GM12878 (cell line): ENCODE data around the gene R3HDM2. TPM values are rescaled to one million over a fixed set of nuclear protein-coding genes. Genes with fewer than 3 reads are reported as not detected.

Source experiments
- ATAC-seq: fragments of 200-7000 bp; cut with Tn5 transposase; 3 replicates; pipeline ENCODE4 v1.9.1; 2020; ENCODE audit warnings: mild to moderate bottlenecking, moderate library complexity
- BruUV-seq: library from RNA; stranded (reverse); fragments of 400-500 nt; replicated peaks from 2 replicates; lab custom pipeline; 2021; lab: Mats Ljungman, UMichigan
- CTCF ChIA-PET: fragments of 300-600 bp; sonication (Branson Sonifier 250); formaldehyde crosslinking; extraction: SDS; loops from one replicate; lab custom pipeline; 2021; ENCODE audit warnings: inconsistent platforms; lab: Yijun Ruan, JAX
- POLR2A ChIA-PET: fragments of 350-600 bp; formaldehyde crosslinking; extraction: SDS; loops from one replicate; lab custom pipeline; 2021; ENCODE audit warnings: inconsistent platforms; lab: Charles Lee
- RAD21 ChIA-PET: fragments of 300-600 bp; sonication (Branson Sonifier 250); formaldehyde crosslinking; loops from one replicate; lab custom pipeline; 2023; ENCODE audit warnings: antibody characterized with exemption; ENCODE audit not compliant: unreplicated experiment; lab: Charles Lee
- SMC1A ChIA-PET: fragments of 300-600 bp; sonication (Branson Sonifier 250); formaldehyde crosslinking; loops from one replicate; lab custom pipeline; 2023; ENCODE audit not compliant: unreplicated experiment, uncharacterized antibody; lab: Charles Lee
- DNase-seq: peaks from one replicate; pipeline ENCODE4 v3.0.0-alpha.2; 2011; ENCODE audit warnings: low read depth, low spot score
- FAIRE-seq: peaks from 3 replicates; lab custom pipeline; 2011; peaks lifted over from hg19 to GRCh38; lab: Jason Lieb, UNC
- H2AFZ ChIP-seq: 2 replicates; pipeline ENCODE4 v1.6.0; 2011; ENCODE audit warnings: low read depth, low read length, control low read depth; ENCODE audit not compliant: control insufficient read depth
- H3K27ac ChIP-seq: 2 replicates; pipeline ENCODE4 v1.5.1; 2011; ENCODE audit warnings: control low read depth; ENCODE audit not compliant: control insufficient read depth, insufficient read depth
- H3K27me3 ChIP-seq, 2 experiments: replicated peaks in 1 of 2; 2 replicates each; pipeline versions ENCODE4 v1.6.0 to v1.6.1; 2011; ENCODE audit warnings: low read length in 1 of 2; ENCODE audit not compliant: control insufficient read depth in 2 of 2, insufficient read depth in 2 of 2
- H3K36me3 ChIP-seq, 2 experiments: 2 replicates each; pipeline ENCODE4 v1.5.1; 2011; ENCODE audit warnings: low read length in 1 of 2; ENCODE audit not compliant: control insufficient read depth in 2 of 2, insufficient read depth in 2 of 2
- H3K4me1 ChIP-seq: 2 replicates; pipeline ENCODE4 v1.6.1; 2011; ENCODE audit warnings: mild to moderate bottlenecking, low read length, moderate library complexity, mixed read lengths; ENCODE audit not compliant: control insufficient read depth, insufficient read depth
- H3K4me2 ChIP-seq: 2 replicates; pipeline ENCODE4 v1.6.0; 2011; ENCODE audit warnings: control low read depth; ENCODE audit not compliant: control insufficient read depth, insufficient read depth
- H3K4me3 ChIP-seq: fragments of 200-600 bp; sonication (generic); 2 replicates; pipeline ENCODE4 v1.5.1; 2016
- H3K79me2 ChIP-seq: 2 replicates; pipeline ENCODE4 v1.6.0; 2011; ENCODE audit warnings: low read length; ENCODE audit not compliant: control insufficient read depth, insufficient read depth
- H3K9ac ChIP-seq: 2 replicates; pipeline ENCODE4 v1.8.0; 2011; ENCODE audit warnings: low read length, control low read depth, mixed read lengths; ENCODE audit not compliant: control insufficient read depth, insufficient read depth
- H3K9me3 ChIP-seq: replicated peaks from 3 replicates; pipeline ENCODE4 v1.5.1; 2011; ENCODE audit warnings: mild to moderate bottlenecking, low read length; ENCODE audit not compliant: control insufficient read depth, insufficient read depth
- H4K20me1 ChIP-seq: 2 replicates; pipeline ENCODE4 v1.6.0; 2011; ENCODE audit not compliant: control insufficient read depth, insufficient read depth
- TBL1XR1 ChIP-seq: IDR thresholded peaks from 2 replicates; pipeline ENCODE4 v1.6.1; 2012; ENCODE audit warnings: low read depth, low read length, improper control_type of control experiment
- WGBS: methylation state at CpG from one replicate; pipeline ENCODE4 v1.1.6; 2016; ENCODE audit warnings: low lambda C conversion rate; ENCODE audit not compliant: insufficient replicate concordance, insufficient coverage; ENCODE audit errors: missing lambda C conversion rate; 5-methylcytosine and 5-hydroxymethylcytosine counted together
- in situ Hi-C: fragments of 300-500 bp; cut with MboI; formaldehyde crosslinking; loops from 9 replicates; pipeline ENCODE4 v1.14.3; 2018; ENCODE audit warnings: mixed read lengths
- intact Hi-C: fragments of 100-400 bp; cut with micrococcal nuclease; formaldehyde crosslinking; loops from one replicate; pipeline ENCODE4 v1.14.2; 2022; ENCODE audit not compliant: unreplicated experiment
- polyA plus RNA-seq, 11 experiments: library from polyadenylated mRNA; depleted of rRNA in 4 of 11; unstranded in 6 of 11; stranded (reverse) in 5 of 11; fragments of >200 nt; fragmentation: Nextera tagmentation in 4 of 11; fragmentation: Illumina TruSeq in 1 of 11; extraction: Ambion mirVana in 4 of 11; extraction: Trizol in 1 of 11; gene quantifications; 1 replicate in 1 of 11; 2 replicates in 10 of 11; pipeline versions ENCODE4 v1.2.1 to v1.2.3, GENCODE V29; 2011 to 2016; ENCODE audit warnings: inconsistent platforms in 2 of 11, missing spikeins in 2 of 11, low read depth in 1 of 11
- total RNA-seq, 4 experiments: library from RNA; depleted of rRNA in 3 of 4; stranded (reverse); fragments of >200 nt in 3 of 4; fragmentation: Illumina TruSeq in 1 of 4; extraction: Trizol in 1 of 4; gene quantifications; 2 replicates each; pipeline versions ENCODE4 v1.2.1 to v1.2.3, GENCODE V29; 2013 to 2021
- TF ChIP-seq, protein P1 (sequence below): fragments of 450-650 bp; IDR thresholded peaks from 2 replicates; pipeline ENCODE4 v1.6.1; 2017; ENCODE audit warnings: mild to moderate bottlenecking, moderate library complexity
- TF ChIP-seq, protein P2 (sequence below), 3 experiments: IDR thresholded peaks in 2 of 3; conservative IDR thresholded peaks in 1 of 3; 2 replicates each; pipeline ENCODE4 v1.5.1; 2011; ENCODE audit warnings: low read depth in 3 of 3, low read length in 3 of 3, mild to moderate bottlenecking in 3 of 3, control low read depth in 2 of 3, moderate library complexity in 2 of 3, inconsistent platforms in 1 of 3, mixed read lengths in 1 of 3; ENCODE audit not compliant: control insufficient read depth in 2 of 3, insufficient read depth in 1 of 3; ENCODE audit errors: extremely low read depth in 1 of 3
- TF ChIP-seq, protein P3 (sequence below): fragments of 450-650 bp; IDR thresholded peaks from 2 replicates; pipeline ENCODE4 v1.6.1; 2017; ENCODE audit warnings: mild to moderate bottlenecking, low read depth, inconsistent platforms; ENCODE audit not compliant: poor library complexity, severe bottlenecking

Gene R3HDM2
- total and polyA plus RNA-seq, 10 of the 15 experiments (the other 5 are each of a cell fraction or from before 2014, with no cell fraction given), result 4.6 to 26.1 (median 11.2) TPM

DNA sequence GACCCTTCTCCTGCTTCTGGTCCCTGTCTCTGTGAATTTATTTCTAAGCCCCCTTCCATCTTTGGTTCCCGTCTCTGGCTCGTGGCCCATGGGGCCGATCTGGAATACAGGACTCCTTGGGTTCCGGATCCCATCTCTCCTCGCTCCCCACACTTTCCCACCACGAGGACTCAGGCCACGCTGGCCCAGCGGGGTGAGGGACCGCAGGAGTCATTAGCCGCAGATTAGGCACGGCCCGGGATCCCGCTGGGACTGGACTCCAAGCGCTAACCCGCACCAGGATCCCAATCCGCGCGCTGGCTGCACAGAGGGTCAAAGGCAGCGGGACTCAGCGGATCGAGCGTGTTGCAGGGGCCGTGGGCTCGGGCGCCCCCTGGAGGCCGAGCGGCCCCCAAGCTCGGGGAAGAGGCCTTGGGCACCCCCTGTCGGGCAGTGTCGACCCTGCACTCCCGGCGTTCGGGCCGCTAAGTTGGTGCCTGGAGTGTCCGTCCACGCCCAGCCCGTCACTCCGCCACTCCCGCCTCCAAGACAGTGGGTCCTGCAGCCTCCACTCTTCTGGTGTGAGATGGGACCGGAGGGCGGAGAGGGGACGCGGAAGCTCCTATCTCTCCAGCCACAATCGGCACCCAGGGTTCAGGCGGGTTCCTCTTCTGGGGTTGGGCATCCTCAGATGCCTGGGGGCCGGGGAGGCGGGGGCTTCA lies 191.8 kb downstream of the R3HDM2 start (continued):
- TF ChIP-seq, protein P1, sequence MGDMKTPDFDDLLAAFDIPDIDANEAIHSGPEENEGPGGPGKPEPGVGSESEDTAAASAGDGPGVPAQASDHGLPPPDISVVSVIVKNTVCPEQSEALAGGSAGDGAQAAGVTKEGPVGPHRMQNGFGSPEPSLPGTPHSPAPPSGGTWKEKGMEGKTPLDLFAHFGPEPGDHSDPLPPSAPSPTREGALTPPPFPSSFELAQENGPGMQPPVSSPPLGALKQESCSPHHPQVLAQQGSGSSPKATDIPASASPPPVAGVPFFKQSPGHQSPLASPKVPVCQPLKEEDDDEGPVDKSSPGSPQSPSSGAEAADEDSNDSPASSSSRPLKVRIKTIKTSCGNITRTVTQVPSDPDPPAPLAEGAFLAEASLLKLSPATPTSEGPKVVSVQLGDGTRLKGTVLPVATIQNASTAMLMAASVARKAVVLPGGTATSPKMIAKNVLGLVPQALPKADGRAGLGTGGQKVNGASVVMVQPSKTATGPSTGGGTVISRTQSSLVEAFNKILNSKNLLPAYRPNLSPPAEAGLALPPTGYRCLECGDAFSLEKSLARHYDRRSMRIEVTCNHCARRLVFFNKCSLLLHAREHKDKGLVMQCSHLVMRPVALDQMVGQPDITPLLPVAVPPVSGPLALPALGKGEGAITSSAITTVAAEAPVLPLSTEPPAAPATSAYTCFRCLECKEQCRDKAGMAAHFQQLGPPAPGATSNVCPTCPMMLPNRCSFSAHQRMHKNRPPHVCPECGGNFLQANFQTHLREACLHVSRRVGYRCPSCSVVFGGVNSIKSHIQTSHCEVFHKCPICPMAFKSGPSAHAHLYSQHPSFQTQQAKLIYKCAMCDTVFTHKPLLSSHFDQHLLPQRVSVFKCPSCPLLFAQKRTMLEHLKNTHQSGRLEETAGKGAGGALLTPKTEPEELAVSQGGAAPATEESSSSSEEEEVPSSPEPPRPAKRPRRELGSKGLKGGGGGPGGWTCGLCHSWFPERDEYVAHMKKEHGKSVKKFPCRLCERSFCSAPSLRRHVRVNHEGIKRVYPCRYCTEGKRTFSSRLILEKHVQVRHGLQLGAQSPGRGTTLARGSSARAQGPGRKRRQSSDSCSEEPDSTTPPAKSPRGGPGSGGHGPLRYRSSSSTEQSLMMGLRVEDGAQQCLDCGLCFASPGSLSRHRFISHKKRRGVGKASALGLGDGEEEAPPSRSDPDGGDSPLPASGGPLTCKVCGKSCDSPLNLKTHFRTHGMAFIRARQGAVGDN, result peak; percentile 36
- no peak for TF ChIP-seq TBL1XR1
- TF ChIP-seq, all 136 proteins: peak for 41

DNA sequence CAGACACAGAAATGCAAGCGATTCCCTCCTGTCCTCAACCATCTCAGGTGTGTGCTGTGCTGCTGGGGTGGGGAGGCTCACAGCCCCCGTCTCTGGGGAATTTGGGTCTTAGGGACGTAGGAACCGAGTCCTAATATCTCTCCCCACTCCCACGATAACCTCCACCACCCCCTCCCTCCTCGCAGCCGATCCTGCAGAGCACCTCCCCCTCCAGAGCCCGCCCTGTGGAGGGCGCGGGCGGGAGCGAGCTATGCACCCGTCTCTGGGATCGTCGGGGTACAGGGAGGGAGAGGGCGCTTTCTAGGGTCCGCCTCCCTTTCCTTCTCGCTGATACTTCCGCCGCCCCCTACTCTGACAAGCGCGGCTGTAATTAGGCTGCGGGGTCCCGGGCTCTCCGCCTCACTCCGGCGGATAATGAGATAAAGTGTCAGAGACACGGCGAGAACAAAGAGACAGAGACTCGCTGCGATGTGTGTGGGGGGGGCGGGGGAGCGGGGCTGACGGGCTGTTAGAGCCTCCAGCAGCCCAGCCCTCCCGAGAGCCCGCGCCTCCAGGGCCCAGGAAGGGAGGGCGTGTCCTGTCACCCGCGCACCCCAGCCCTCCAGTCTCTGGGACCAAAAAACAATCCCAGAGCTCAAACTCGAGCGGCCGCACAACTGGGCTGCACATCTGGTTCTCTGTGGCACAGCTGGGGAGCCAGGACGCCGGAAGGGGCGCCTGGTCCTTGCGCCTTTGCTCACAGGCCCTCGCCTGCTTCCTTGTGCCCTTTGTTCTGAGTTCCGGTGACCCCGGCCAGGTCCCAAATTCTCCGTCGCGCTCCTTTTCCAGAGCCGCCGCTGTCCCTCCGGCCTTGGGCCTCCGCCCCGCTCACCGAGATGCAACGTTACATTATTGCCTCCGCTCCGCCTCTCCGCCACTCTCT lies 192.7 kb downstream of the R3HDM2 start:
- FAIRE-seq, result no peak
- Histone ChIP-seq H3K27me3 (peaks cover 5 to 8% of the 10 kb centered on the region in 2 experiments; a peak in 3 of 4 replicates), H3K9ac (no peak overlapping the region; the same call in 1 of the 2 replicates), H3K4me1 (peaks cover 44% of the 10 kb centered on the region), H3K9me3 (no peaks in the 10 kb centered on the region), H3K27ac (no peak overlapping the region), H3K36me3 (peaks cover 10% of the 10 kb centered on the region in 2 experiments; a peak in 3 of 4 replicates), H3K79me2 (no peaks in the 10 kb centered on the region), H3K4me2 (peak overlapping the region; percentile 93), H2AFZ (peak overlapping the region; percentile 85), H4K20me1 (0 out of 2 replicates have a peak, but pooled peaks cover 2% of the 10 kb centered on the region), H3K4me3 (peak overlapping the region; percentile 54)
- TF ChIP-seq, protein P2, sequence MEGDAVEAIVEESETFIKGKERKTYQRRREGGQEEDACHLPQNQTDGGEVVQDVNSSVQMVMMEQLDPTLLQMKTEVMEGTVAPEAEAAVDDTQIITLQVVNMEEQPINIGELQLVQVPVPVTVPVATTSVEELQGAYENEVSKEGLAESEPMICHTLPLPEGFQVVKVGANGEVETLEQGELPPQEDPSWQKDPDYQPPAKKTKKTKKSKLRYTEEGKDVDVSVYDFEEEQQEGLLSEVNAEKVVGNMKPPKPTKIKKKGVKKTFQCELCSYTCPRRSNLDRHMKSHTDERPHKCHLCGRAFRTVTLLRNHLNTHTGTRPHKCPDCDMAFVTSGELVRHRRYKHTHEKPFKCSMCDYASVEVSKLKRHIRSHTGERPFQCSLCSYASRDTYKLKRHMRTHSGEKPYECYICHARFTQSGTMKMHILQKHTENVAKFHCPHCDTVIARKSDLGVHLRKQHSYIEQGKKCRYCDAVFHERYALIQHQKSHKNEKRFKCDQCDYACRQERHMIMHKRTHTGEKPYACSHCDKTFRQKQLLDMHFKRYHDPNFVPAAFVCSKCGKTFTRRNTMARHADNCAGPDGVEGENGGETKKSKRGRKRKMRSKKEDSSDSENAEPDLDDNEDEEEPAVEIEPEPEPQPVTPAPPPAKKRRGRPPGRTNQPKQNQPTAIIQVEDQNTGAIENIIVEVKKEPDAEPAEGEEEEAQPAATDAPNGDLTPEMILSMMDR (IDR thresholded peaks at IDR 0.05 in 2 of 3, conservative IDR thresholded peaks at IDR 0.05 in 1 of 3; ENCODE audit: control insufficient read depth in 2 of 3, extremely low read depth in 1 of 3, insufficient read depth in 1 of 3, low read depth in 3 of 3, low read length in 3 of 3), result 0 out of 6 replicates have a peak, but pooled peaks of 1 of the 3 experiments have one; percentile 0
- TF ChIP-seq, protein P3, sequence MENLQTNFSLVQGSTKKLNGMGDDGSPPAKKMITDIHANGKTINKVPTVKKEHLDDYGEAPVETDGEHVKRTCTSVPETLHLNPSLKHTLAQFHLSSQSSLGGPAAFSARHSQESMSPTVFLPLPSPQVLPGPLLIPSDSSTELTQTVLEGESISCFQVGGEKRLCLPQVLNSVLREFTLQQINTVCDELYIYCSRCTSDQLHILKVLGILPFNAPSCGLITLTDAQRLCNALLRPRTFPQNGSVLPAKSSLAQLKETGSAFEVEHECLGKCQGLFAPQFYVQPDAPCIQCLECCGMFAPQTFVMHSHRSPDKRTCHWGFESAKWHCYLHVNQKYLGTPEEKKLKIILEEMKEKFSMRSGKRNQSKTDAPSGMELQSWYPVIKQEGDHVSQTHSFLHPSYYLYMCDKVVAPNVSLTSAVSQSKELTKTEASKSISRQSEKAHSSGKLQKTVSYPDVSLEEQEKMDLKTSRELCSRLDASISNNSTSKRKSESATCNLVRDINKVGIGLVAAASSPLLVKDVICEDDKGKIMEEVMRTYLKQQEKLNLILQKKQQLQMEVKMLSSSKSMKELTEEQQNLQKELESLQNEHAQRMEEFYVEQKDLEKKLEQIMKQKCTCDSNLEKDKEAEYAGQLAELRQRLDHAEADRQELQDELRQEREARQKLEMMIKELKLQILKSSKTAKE, result no peak
- CTCF ChIA-PET, result interaction anchor here (0.6 to 10.7 kb wide), 8 partner anchors 10 to 455 kb away, joined by 3 to 271 read pairs (median 16); partner anchors contain the start of genes INHBE, OS9, SHMT2 and STAC3
- no TSS peak for BruUV-seq
- peak; percentile 5 for ATAC-seq
- 13% methylated on average over 55 of the region's 63 CpGs for WGBS
- POLR2A ChIA-PET, result interaction anchor here (0.7 to 1.8 kb wide), 4 partner anchors 9 to 321 kb away, joined by 3 to 10 read pairs (median 6); partner anchors contain the start of genes SHMT2 and STAT6
- SMC1A ChIA-PET, result interaction anchor here (2.2 to 8.1 kb wide), 2 partner anchors 9 to 24 kb away, joined by 11 to 55 read pairs; partner anchors contain the start of gene SHMT2
- no peak for DNase-seq
- intact Hi-C loops (no loop called here), in situ Hi-C loops (no loop called here)
- RAD21 ChIA-PET, result interaction anchor here (0.6 to 14.4 kb wide), 8 partner anchors 8 to 223 kb away, joined by 3 to 85 read pairs (median 8); partner anchors contain the start of genes INHBE and SHMT2
